HL-60 (cell line): ENCODE data around the gene SMARCA4.

Source experiments
- CTCF ChIP-seq: IDR thresholded peaks from one replicate; pipeline ENCODE4 v1.5.1; 2011; ENCODE audit warnings: low read length, control low read depth, inconsistent platforms; ENCODE audit not compliant: insufficient read depth
- GABPA ChIP-seq: IDR thresholded peaks from 2 replicates; pipeline ENCODE4 v1.6.1; 2012; ENCODE audit warnings: low read depth
- POLR2AphosphoS5 ChIP-seq: IDR thresholded peaks from 2 replicates; pipeline ENCODE4 v1.6.1; 2012; ENCODE audit warnings: low read depth
- TF ChIP-seq, protein P1 (sequence below): IDR thresholded peaks from 2 replicates; pipeline ENCODE4 v1.6.1; 2012; ENCODE audit warnings: low read depth; ENCODE audit not compliant: insufficient replicate concordance

DNA sequence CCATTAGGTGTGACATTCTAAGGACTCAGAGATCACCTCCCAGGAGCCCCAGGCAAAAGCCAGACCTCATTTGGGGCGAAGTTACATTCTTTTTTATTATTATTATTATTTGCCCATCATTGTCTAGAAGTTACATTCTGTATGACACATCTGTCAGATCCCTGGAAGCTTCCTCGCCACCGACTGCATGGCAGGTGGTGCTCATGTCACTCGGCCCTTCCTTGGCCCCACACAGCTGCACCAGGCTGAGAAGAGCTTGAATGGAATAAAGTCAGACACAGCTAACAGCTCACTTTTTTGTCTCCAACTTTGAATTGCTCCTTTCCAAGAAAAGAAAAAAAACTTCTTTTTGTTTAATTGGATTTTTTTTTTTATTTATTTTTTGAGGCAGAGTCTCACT lies 87.0 kb downstream of the SMARCA4 start:
- TF ChIP-seq CTCF (no peak), POLR2AphosphoS5 (no peak), GABPA (no peak)
- TF ChIP-seq, protein P1, sequence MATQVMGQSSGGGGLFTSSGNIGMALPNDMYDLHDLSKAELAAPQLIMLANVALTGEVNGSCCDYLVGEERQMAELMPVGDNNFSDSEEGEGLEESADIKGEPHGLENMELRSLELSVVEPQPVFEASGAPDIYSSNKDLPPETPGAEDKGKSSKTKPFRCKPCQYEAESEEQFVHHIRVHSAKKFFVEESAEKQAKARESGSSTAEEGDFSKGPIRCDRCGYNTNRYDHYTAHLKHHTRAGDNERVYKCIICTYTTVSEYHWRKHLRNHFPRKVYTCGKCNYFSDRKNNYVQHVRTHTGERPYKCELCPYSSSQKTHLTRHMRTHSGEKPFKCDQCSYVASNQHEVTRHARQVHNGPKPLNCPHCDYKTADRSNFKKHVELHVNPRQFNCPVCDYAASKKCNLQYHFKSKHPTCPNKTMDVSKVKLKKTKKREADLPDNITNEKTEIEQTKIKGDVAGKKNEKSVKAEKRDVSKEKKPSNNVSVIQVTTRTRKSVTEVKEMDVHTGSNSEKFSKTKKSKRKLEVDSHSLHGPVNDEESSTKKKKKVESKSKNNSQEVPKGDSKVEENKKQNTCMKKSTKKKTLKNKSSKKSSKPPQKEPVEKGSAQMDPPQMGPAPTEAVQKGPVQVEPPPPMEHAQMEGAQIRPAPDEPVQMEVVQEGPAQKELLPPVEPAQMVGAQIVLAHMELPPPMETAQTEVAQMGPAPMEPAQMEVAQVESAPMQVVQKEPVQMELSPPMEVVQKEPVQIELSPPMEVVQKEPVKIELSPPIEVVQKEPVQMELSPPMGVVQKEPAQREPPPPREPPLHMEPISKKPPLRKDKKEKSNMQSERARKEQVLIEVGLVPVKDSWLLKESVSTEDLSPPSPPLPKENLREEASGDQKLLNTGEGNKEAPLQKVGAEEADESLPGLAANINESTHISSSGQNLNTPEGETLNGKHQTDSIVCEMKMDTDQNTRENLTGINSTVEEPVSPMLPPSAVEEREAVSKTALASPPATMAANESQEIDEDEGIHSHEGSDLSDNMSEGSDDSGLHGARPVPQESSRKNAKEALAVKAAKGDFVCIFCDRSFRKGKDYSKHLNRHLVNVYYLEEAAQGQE: no peak
